ENCODE measurements around the gene RASGRP1.

DNA sequence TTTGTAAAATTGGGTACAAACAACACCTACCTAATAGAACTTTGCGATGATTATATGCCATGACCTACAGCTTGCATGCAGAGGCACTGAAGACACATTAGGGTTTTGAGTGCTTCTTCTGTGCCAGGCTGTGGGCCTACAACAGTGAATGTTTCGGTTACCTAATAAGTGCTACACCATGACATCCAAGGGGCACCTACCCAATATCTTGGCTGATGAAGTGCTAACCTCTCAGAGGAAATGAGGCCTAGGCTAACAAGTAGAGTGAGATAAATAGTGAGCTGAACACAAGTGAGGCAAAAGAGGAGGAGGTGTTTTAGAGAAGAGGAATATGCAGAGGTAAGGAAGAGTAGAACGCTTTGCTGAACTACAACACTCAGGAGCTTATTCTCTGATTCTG, 12.2 kb upstream of the RASGRP1 start:
- TF ChIP-seq, protein P1, sequence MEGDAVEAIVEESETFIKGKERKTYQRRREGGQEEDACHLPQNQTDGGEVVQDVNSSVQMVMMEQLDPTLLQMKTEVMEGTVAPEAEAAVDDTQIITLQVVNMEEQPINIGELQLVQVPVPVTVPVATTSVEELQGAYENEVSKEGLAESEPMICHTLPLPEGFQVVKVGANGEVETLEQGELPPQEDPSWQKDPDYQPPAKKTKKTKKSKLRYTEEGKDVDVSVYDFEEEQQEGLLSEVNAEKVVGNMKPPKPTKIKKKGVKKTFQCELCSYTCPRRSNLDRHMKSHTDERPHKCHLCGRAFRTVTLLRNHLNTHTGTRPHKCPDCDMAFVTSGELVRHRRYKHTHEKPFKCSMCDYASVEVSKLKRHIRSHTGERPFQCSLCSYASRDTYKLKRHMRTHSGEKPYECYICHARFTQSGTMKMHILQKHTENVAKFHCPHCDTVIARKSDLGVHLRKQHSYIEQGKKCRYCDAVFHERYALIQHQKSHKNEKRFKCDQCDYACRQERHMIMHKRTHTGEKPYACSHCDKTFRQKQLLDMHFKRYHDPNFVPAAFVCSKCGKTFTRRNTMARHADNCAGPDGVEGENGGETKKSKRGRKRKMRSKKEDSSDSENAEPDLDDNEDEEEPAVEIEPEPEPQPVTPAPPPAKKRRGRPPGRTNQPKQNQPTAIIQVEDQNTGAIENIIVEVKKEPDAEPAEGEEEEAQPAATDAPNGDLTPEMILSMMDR (IDR thresholded peaks at IDR 0.05) = no peak
- TF ChIP-seq POLR2A (IDR thresholded peaks at IDR 0.05) (no peak), POLR2AphosphoS5 (IDR thresholded peaks at IDR 0.05) (no peak), EP300 (IDR thresholded peaks at IDR 0.05) (no peak)
